Hepatocyte (in vitro differentiated cells): ENCODE results near the gene ATOX1.

Experiments
- CTCF ChIP-seq: fragments of 200-600 bp; sonication (generic); IDR thresholded peaks from 2 replicates; pipeline ENCODE4 v1.5.1; 2016; ENCODE audit warnings: antibody characterized with exemption, mild to moderate bottlenecking; ENCODE audit not compliant: poor library complexity
- EZH2 ChIP-seq: fragments of 200-600 bp; sonication (generic); IDR thresholded peaks from 2 replicates; pipeline ENCODE4 v1.6.1; 2016; ENCODE audit warnings: antibody characterized with exemption, mild to moderate bottlenecking, borderline replicate concordance

GRCh38 chr5:151766975-151767374 lies 8.5 kb upstream of the ATOX1 start:
- TF ChIP-seq CTCF (no peak), EZH2 (no peak)
